Prostate gland (tissue), 2 donors: ENCODE data around the gene PSD4.

Source experiments
- POLR2A ChIP-seq: fragments of 450-650 bp; IDR thresholded peaks from one replicate; pipeline ENCODE4 v1.6.1; 2016; ENCODE audit warnings: antibody characterized with exemption, mild to moderate bottlenecking
- TF ChIP-seq, protein P1 (sequence below), 4 experiments: fragments of 200-600 bp in 2 of 4; fragments of 450-650 bp in 2 of 4; sonication (generic) in 2 of 4; IDR thresholded peaks; 1 replicate in 3 of 4; 2 replicates in 1 of 4; pipeline ENCODE4 v1.5.1; 2016 to 2019; ENCODE audit warnings: antibody characterized with exemption in 4 of 4, mild to moderate bottlenecking in 2 of 4, moderate library complexity in 2 of 4

DNA sequence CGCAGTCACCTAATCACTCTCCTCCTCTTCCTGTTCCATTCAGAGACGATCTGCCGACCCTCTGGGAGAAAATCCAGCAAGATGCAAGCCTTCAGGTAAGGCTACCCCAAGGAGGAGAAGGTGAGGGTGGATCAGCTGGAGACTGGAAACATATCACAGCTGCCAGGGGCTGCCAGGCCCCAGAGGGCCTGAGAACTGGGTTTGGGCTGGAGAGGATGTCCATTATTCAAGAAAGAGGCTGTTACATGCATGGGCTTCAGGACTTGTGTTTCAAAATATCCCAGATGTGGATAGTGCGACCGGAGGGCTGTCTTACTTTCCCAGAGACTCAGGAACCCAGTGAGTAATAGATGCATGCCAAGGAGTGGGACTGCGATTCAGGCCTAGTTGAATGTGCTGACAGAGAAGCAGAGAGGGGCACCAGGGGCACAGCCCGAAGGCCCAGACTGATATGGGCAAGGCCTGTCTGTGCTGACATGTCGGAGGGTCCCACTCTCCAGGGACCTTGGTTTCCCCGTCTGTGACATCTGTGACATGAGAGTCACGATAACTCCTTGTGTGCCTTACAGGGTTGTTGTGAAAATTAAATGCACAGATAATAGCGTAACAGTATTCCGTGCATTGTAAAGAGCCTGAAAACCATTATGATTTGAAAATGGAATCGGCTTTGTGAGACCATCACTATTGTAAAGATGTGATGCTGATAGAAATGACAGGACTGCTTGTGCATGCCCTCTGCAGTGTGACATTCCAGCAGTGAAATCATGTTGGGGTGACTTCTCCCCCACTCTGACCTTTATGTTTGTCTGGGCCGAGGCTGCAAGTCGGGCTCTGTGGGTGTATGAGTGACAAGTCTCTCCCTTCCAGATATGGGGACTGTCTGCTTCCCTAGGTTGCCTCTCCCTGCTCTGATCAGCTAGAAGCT, 45.9 kb upstream of the PSD4 start:
- TF ChIP-seq, protein P1, sequence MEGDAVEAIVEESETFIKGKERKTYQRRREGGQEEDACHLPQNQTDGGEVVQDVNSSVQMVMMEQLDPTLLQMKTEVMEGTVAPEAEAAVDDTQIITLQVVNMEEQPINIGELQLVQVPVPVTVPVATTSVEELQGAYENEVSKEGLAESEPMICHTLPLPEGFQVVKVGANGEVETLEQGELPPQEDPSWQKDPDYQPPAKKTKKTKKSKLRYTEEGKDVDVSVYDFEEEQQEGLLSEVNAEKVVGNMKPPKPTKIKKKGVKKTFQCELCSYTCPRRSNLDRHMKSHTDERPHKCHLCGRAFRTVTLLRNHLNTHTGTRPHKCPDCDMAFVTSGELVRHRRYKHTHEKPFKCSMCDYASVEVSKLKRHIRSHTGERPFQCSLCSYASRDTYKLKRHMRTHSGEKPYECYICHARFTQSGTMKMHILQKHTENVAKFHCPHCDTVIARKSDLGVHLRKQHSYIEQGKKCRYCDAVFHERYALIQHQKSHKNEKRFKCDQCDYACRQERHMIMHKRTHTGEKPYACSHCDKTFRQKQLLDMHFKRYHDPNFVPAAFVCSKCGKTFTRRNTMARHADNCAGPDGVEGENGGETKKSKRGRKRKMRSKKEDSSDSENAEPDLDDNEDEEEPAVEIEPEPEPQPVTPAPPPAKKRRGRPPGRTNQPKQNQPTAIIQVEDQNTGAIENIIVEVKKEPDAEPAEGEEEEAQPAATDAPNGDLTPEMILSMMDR (IDR thresholded peaks at IDR 0.05) = no peak
- no peak for TF ChIP-seq POLR2A
